GM23338 (cell line): ENCODE data around the gene MAD1L1. TPM values are rescaled to one million over a fixed set of nuclear protein-coding genes. Genes with fewer than 3 reads are reported as not detected.

ENCODE experiments used
- ATAC-seq: fragments of 200-7000 bp; cut with Tn5 transposase; 3 replicates; pipeline ENCODE4 v1.9.1; 2020
- DNase-seq: peaks from one replicate; pipeline ENCODE4 v3.0.0-alpha.2; 2015; ENCODE audit warnings: low spot score
- H2AFZ ChIP-seq: fragments of 200-600 bp; sonication (generic); 2 replicates; pipeline ENCODE4 v1.8.0; 2016; ENCODE audit warnings: antibody characterized with exemption, mild to moderate bottlenecking, moderate library complexity
- H3F3A ChIP-seq: fragments of 200-600 bp; sonication (generic); replicated peaks from 2 replicates; pipeline ENCODE4 v1.8.0; 2017; ENCODE audit warnings: antibody characterized with exemption, mixed run types, low read depth
- H3K27ac ChIP-seq: fragments of 200-600 bp; sonication (generic); 2 replicates; pipeline ENCODE4 v1.6.1; 2016; ENCODE audit warnings: low read depth
- H3K27me3 ChIP-seq: fragments of 200-600 bp; sonication (generic); 2 replicates; pipeline ENCODE4 v1.8.0; 2016; ENCODE audit warnings: mild to moderate bottlenecking, mixed run types, moderate library complexity; ENCODE audit not compliant: insufficient read depth
- H3K36me3 ChIP-seq: fragments of 200-600 bp; sonication (generic); 2 replicates; pipeline ENCODE4 v1.8.0; 2016; ENCODE audit warnings: mild to moderate bottlenecking; ENCODE audit not compliant: insufficient read depth
- H3K4me1 ChIP-seq: fragments of 200-600 bp; sonication (generic); 2 replicates; pipeline ENCODE4 v1.8.0; 2016; ENCODE audit warnings: mild to moderate bottlenecking, moderate library complexity; ENCODE audit not compliant: insufficient read depth
- H3K4me2 ChIP-seq: fragments of 200-600 bp; sonication (generic); 2 replicates; pipeline ENCODE4 v1.7.1; 2017; ENCODE audit warnings: mixed run types
- H3K4me3 ChIP-seq: fragments of 200-600 bp; sonication (generic); 2 replicates; pipeline ENCODE4 v1.6.1; 2016; ENCODE audit warnings: mixed run types
- H3K79me2 ChIP-seq: fragments of 200-600 bp; sonication (generic); replicated peaks from 2 replicates; pipeline ENCODE4 v1.8.0; 2017; ENCODE audit warnings: mild to moderate bottlenecking; ENCODE audit not compliant: insufficient read depth
- H3K9me2 ChIP-seq: fragments of 200-600 bp; sonication (generic); 2 replicates; pipeline ENCODE4 v1.8.0; 2017; ENCODE audit not compliant: insufficient read depth
- H4K20me1 ChIP-seq: fragments of 200-600 bp; sonication (generic); replicated peaks from 2 replicates; pipeline ENCODE4 v1.8.0; 2017; ENCODE audit warnings: mild to moderate bottlenecking; ENCODE audit not compliant: insufficient read depth
- H3K27ac Mint-ChIP-seq: 2 replicates; pipeline ENCODE4 v1.8.0; 2020; ENCODE audit warnings: inconsistent platforms, mild to moderate bottlenecking, moderate library complexity, mixed read lengths
- H3K27me3 Mint-ChIP-seq: 3 replicates; pipeline ENCODE4 v1.8.0; 2022; ENCODE audit warnings: low read depth, mild to moderate bottlenecking, moderate library complexity, mixed read lengths, inconsistent platforms; ENCODE audit not compliant: insufficient read depth, poor library complexity
- H3K36me3 Mint-ChIP-seq: 3 replicates; pipeline ENCODE4 v1.8.0; 2021; ENCODE audit warnings: low read depth, mild to moderate bottlenecking, inconsistent platforms, moderate library complexity, mixed read lengths
- H3K4me1 Mint-ChIP-seq: 3 replicates; pipeline ENCODE4 v1.8.0; 2020; ENCODE audit warnings: mild to moderate bottlenecking, inconsistent platforms, mixed read lengths
- H3K4me3 Mint-ChIP-seq: 3 replicates; pipeline ENCODE4 v1.8.0; 2021; ENCODE audit warnings: moderate library complexity, mild to moderate bottlenecking, inconsistent platforms, mixed read lengths
- H3K9me3 Mint-ChIP-seq: 3 replicates; pipeline ENCODE4 v1.8.0; 2020; ENCODE audit warnings: moderate library complexity, mild to moderate bottlenecking, inconsistent platforms, mixed read lengths
- CREB1 ChIP-seq: fragments of 250-450 bp; sonication (Bioruptor Pico); IDR thresholded peaks from 2 replicates; pipeline ENCODE4 v1.5.0; 2020; ENCODE audit warnings: low read depth, mild to moderate bottlenecking, moderate library complexity
- CTCF ChIP-seq, 2 experiments: fragments of 200-600 bp in 1 of 2; sonication (generic) in 1 of 2; conservative IDR thresholded peaks; 2 replicates each; pipeline versions ENCODE4 v1.5.1 to v1.6.1; 2016 to 2017; ENCODE audit warnings: antibody characterized with exemption in 2 of 2, low read depth in 2 of 2, mild to moderate bottlenecking in 2 of 2, moderate library complexity in 1 of 2
- ETS1 ChIP-seq: IDR thresholded peaks from 2 replicates; pipeline ENCODE4 v1.6.1; 2016; ENCODE audit warnings: antibody characterized with exemption
- EZH2 ChIP-seq: fragments of 200-600 bp; sonication (generic); IDR thresholded peaks from one replicate; pipeline ENCODE4 v1.8.0; 2017; ENCODE audit warnings: antibody characterized with exemption, mild to moderate bottlenecking, low read depth; ENCODE audit not compliant: unreplicated experiment
- EZH2phosphoT487 ChIP-seq: fragments of 200-600 bp; sonication (generic); IDR thresholded peaks from one replicate; pipeline ENCODE4 v1.8.1; 2018; ENCODE audit warnings: antibody characterized with exemption; ENCODE audit not compliant: unreplicated experiment
- JUNB ChIP-seq: IDR thresholded peaks from one replicate; pipeline ENCODE4 v1.6.1; 2016; ENCODE audit warnings: antibody characterized with exemption; ENCODE audit not compliant: unreplicated experiment
- NANOG ChIP-seq: IDR thresholded peaks from 2 replicates; pipeline ENCODE4 v1.6.1; 2016; ENCODE audit warnings: antibody characterized with exemption, borderline replicate concordance
- POLR2AphosphoS5 ChIP-seq: IDR thresholded peaks from 2 replicates; pipeline ENCODE4 v1.6.1; 2016; ENCODE audit warnings: antibody characterized with exemption, low read depth
- REST ChIP-seq: IDR thresholded peaks from one replicate; pipeline ENCODE4 v1.6.1; 2018; ENCODE audit warnings: antibody characterized with exemption; ENCODE audit not compliant: unreplicated experiment
- STAT1 ChIP-seq: IDR thresholded peaks from one replicate; pipeline ENCODE4 v1.6.1; 2016; ENCODE audit warnings: antibody characterized with exemption; ENCODE audit not compliant: unreplicated experiment
- ZNF114 ChIP-seq: fragments of 250-450 bp; sonication (Bioruptor Pico); IDR thresholded peaks from 2 replicates; pipeline ENCODE4 v1.5.0; 2020; ENCODE audit warnings: mild to moderate bottlenecking, moderate library complexity
- ZNF331 ChIP-seq: fragments of 250-450 bp; sonication (Bioruptor Pico); IDR thresholded peaks from 2 replicates; pipeline ENCODE4 v1.5.0; 2020; ENCODE audit warnings: low read depth, mild to moderate bottlenecking, moderate library complexity
- ZNF462 ChIP-seq: fragments of 250-450 bp; sonication (Bioruptor Pico); IDR thresholded peaks from 2 replicates; pipeline ENCODE4 v1.5.0; 2020; ENCODE audit warnings: mild to moderate bottlenecking, moderate library complexity
- polyA plus RNA-seq: library from polyadenylated mRNA; unstranded; fragments of >200 nt; fragmentation: Nextera tagmentation; extraction: Ambion mirVana; gene quantifications from 2 replicates; pipeline ENCODE4 v1.2.1, GENCODE V29; 2016
- total RNA-seq: library from RNA; depleted of rRNA; stranded (reverse); fragments of >200 nt; shearing (Covaris generic); gene quantifications from 2 replicates; pipeline ENCODE4 v1.2.3, GENCODE V29; 2014

MAD1L1 gene
- total and polyA plus RNA-seq, 2 experiments from 2014 or later = 40.3 to 59.3 TPM

GRCh38 chr7:2220030-2220429 lies 12.7 kb downstream of the MAD1L1 start:
- Histone ChIP-seq H3K36me3 (peaks cover 15% of the 10 kb centered on the region; the same call in 1 of the 2 replicates), H3K4me2 (no peak overlapping the region), H3K4me3 (no peak overlapping the region), H3K27ac (no peak overlapping the region), H3K9me2 (no peaks in the 10 kb centered on the region), H3K4me1 (no peaks in the 10 kb centered on the region), H4K20me1 (peaks cover 6% of the 10 kb centered on the region), H3K27me3 (no peaks in the 10 kb centered on the region), H3K79me2 (peaks cover 32% of the 10 kb centered on the region), H2AFZ (no peak overlapping the region), H3F3A (no peaks in the 10 kb centered on the region)
- no peaks in the 10 kb centered on the region for H3K9me3 Mint-ChIP-seq
- H3K4me3 Mint-ChIP-seq = no peak overlapping the region
- H3K27ac Mint-ChIP-seq = no peak overlapping the region
- peaks cover 68% of the 10 kb centered on the region for H3K36me3 Mint-ChIP-seq
- peaks cover 10% of the 10 kb centered on the region for H3K27me3 Mint-ChIP-seq
- TF ChIP-seq CTCF (conservative IDR thresholded peaks at IDR 0.05; ENCODE audit: low read depth in 2 of 2) (no peak), EZH2phosphoT487 (no peak), EZH2 (no peak), ETS1 (no peak), ZNF331 (CRISPR knock-in tag) (no peak), CREB1 (CRISPR knock-in tag) (no peak), ZNF114 (CRISPR knock-in tag) (no peak), ZNF462 (CRISPR knock-in tag) (no peak), REST (no peak), NANOG (no peak), JUNB (no peak), POLR2AphosphoS5 (no peak), STAT1 (no peak)
- no peaks in the 10 kb centered on the region for H3K4me1 Mint-ChIP-seq
- no peak for DNase-seq
- no peak for ATAC-seq
